ENCODE data around the gene NCAPG. TPM values are rescaled to one million over a fixed set of nuclear protein-coding genes. Genes with fewer than 3 reads are reported as not detected.

NCAPG gene
- total RNA-seq, 1 donor from 2014 or later: 1.5 TPM

- ChIA-PET CTCF (interaction anchor here (2.0 to 2.1 kb wide), 2 partner anchors 11 to 256 kb away, joined by 6 to 7 read pairs; no protein-coding TSS in a partner anchor), POLR2A (no interaction called here)
- intact Hi-C loops (cut with micrococcal nuclease): no loop called here
- Mint-ChIP-seq H3K27ac (no peak overlapping the region), H3K36me3 (ENCODE audit: low read depth) (peaks cover 62% of the 10 kb centered on the region), H3K9me3 (no peaks in the 10 kb centered on the region), H3K27me3 (no peaks in the 10 kb centered on the region), H3K4me1 (peaks cover 46% of the 10 kb centered on the region), H3K4me3 (no peak overlapping the region)
- TF ChIP-seq CTCF (IDR thresholded peaks at IDR 0.05): no peak
- ATAC-seq (ENCODE audit: low read depth) (no peak), DNase-seq (no peak)
Observed at GRCh38 chr4:17805580-17806155, 5.1 kb upstream of the NCAPG start.

DNA sequence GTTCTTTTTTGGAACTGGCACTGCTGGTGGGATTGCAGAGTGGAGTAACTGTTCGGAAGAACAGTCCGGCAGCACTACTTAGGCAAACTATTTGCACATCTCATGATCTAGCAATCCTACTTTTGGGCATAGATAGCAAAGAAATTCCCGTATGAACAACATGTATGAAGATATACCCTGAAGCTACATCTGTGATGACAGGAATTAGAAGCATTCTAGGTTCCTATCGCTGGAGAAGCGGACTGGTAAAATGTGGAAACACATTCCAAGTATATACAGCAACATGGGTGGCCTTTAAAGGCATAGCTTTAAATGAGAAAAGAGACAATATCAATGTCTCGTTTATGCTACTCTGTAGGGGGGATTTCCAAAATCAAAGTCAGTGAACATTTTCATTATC, 3.3 kb upstream of the NCAPG start:
- no peaks in the 10 kb centered on the region for H3K9me3 Mint-ChIP-seq
- intact Hi-C loops (cut with micrococcal nuclease): no loop called here
- H3K4me3 Mint-ChIP-seq: no peak overlapping the region
- peaks cover 57% of the 10 kb centered on the region for H3K4me1 Mint-ChIP-seq
- H3K27me3 Mint-ChIP-seq: no peaks in the 10 kb centered on the region
- no peak for ATAC-seq (ENCODE audit: low read depth)
- peaks cover 50% of the 10 kb centered on the region for H3K36me3 Mint-ChIP-seq (ENCODE audit: low read depth)
- CTCF ChIA-PET: interaction anchor here (1.7 to 4.5 kb wide), 3 partner anchors 10 to 259 kb away, joined by 6 to 40 read pairs (median 7); no protein-coding TSS in a partner anchor
- no peak for DNase-seq
- POLR2A ChIA-PET: no interaction called here
- H3K27ac Mint-ChIP-seq: no peak overlapping the region
- no peak for TF ChIP-seq CTCF (IDR thresholded peaks at IDR 0.05)

DNA sequence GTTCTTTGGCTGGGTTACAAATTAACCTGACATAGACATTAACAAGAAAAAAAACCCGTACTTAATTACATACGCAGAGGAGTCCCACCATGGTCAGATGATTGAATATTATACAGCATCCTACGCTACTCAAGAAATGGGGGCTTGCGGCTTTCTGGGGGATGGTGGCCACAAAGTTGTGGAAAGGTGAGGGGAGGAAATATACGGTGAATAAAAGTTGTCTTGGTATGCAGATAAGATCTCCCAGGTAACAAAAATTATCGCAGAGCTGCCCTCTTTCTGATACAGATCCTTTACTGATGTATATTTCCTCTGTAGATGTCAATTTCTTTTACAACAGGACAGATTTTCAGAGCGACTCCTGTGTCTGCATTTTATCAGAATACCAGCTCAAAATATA, 1.1 kb upstream of the NCAPG start:
- intact Hi-C loops (cut with micrococcal nuclease): loop anchor here (1.0 to 5.0 kb wide), 7 partner anchors 173 to 1582 kb away; partner anchors contain the start of genes LAP3, LCORL, MED28 and TAPT1
- no peak for DNase-seq
- Mint-ChIP-seq H3K4me1 (peaks cover 57% of the 10 kb centered on the region), H3K27me3 (no peaks in the 10 kb centered on the region), H3K4me3 (peak overlapping the region; percentile 96), H3K9me3 (no peaks in the 10 kb centered on the region), H3K27ac (peak overlapping the region; percentile 96), H3K36me3 (ENCODE audit: low read depth) (peaks cover 28% of the 10 kb centered on the region)
- ChIA-PET CTCF (interaction anchor here (1.0 to 4.5 kb wide), 7 partner anchors 12 to 784 kb away, joined by 3 to 40 read pairs (median 3); no protein-coding TSS in a partner anchor), POLR2A (interaction anchor here (0.6 to 2.2 kb wide), 4 partner anchors 12 to 261 kb away, joined by 3 to 23 read pairs (median 4); partner anchors contain the start of gene MED28)
- no peak for TF ChIP-seq CTCF (IDR thresholded peaks at IDR 0.05)
- ATAC-seq (ENCODE audit: low read depth): no peak

DNA sequence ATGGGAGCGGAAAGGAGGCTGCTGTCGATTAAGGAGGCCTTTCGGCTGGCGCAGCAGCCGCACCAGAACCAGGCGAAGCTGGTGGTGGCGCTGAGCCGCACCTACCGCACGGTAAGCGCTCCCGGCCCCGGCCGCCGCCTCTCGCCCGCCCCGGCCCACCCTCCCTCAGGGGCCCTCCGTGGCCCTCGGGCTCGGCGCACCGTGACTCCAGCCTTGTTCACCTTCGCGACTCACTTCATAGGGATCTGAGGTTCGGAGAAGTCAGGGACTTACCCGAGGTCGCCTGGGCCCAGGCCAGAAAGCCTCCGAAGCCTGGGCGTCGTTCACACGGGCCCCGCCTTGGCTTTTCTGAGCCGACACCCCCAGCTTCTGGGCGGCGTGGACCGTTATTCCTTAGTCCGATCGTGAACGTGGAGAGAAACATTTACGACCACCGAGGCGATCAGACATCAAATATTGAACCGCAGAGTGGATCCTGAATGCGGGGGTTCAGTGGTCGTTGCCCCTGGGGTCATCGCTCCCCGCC, 362 bp downstream of the NCAPG start:
- Mint-ChIP-seq H3K4me3 (peak overlapping the region; percentile 96), H3K9me3 (no peaks in the 10 kb centered on the region), H3K36me3 (ENCODE audit: low read depth) (peaks cover 23% of the 10 kb centered on the region), H3K4me1 (peaks cover 54% of the 10 kb centered on the region), H3K27ac (peak overlapping the region; percentile 96), H3K27me3 (no peaks in the 10 kb centered on the region)
- DNase-seq (no peak), ATAC-seq (ENCODE audit: low read depth) (peak; percentile 5)
- CTCF ChIA-PET: interaction anchor here (4.5 kb wide), 1 partner anchor 263 kb away, joined by 40 read pairs; no protein-coding TSS in a partner anchor
- intact Hi-C loops (cut with micrococcal nuclease): loop anchor here (5.0 kb wide), 1 partner anchor 1584 kb away; the partner anchor contains the start of gene TAPT1
- POLR2A ChIA-PET: interaction anchor here (1.0 to 2.2 kb wide), 4 partner anchors 197 to 262 kb away, joined by 3 to 23 read pairs (median 5); partner anchors contain the start of gene MED28
- TF ChIP-seq CTCF (IDR thresholded peaks at IDR 0.05): no peak

- no peak for TF ChIP-seq CTCF (IDR thresholded peaks at IDR 0.05)
- no peaks in the 10 kb centered on the region for H3K9me3 Mint-ChIP-seq
- intact Hi-C loops (cut with micrococcal nuclease): loop anchor here (5.0 kb wide), 1 partner anchor 1585 kb away; the partner anchor contains the start of gene TAPT1
- ChIA-PET POLR2A (interaction anchor here (0.5 kb wide), 1 partner anchor 9 kb away, joined by 4 read pairs; no protein-coding TSS in a partner anchor), CTCF (no interaction called here)
- no peak for ATAC-seq (ENCODE audit: low read depth)
- H3K36me3 Mint-ChIP-seq (ENCODE audit: low read depth): peaks cover 20% of the 10 kb centered on the region
- peak overlapping the region; percentile 18 for H3K27ac Mint-ChIP-seq
- no peak for DNase-seq
- peak overlapping the region; percentile 55 for H3K4me3 Mint-ChIP-seq
- H3K4me1 Mint-ChIP-seq: peaks cover 46% of the 10 kb centered on the region
- H3K27me3 Mint-ChIP-seq: no peaks in the 10 kb centered on the region
Observed at GRCh38 chr4:17812125-17812524, 1.3 kb downstream of the NCAPG start.
